Uterus (tissue), 4 donors: ENCODE measurements around the gene EPHA10. TPM values are rescaled to one million over a fixed set of nuclear protein-coding genes. Genes with fewer than 3 reads are reported as not detected.

ENCODE experiments used
- DNase-seq, 2 donors: peaks; one replicate each; pipeline ENCODE4 v3.0.0-alpha.2; 2019 to 2020
- H3K27ac ChIP-seq, 2 donors: fragments of 200-600 bp; sonication (generic); 1 replicate in 1 of 2; 2 replicates in 1 of 2; pipeline ENCODE4 v1.5.1; 2016 to 2018
- H3K27me3 ChIP-seq, 2 donors: fragments of 200-600 bp; sonication (generic); one replicate each; pipeline ENCODE4 v1.5.1; 2018 to 2019; ENCODE audit warnings: control low read depth in 1 of 2
- H3K36me3 ChIP-seq, 2 donors: fragments of 200-600 bp; sonication (generic); one replicate each; pipeline ENCODE4 v1.5.1; 2019; ENCODE audit warnings: control low read depth in 1 of 2
- H3K4me1 ChIP-seq, 2 donors: fragments of 200-600 bp; sonication (generic); one replicate each; pipeline ENCODE4 v1.5.1; 2018 to 2019; ENCODE audit warnings: control low read depth in 1 of 2
- H3K4me3 ChIP-seq, 2 donors: fragments of 200-600 bp; sonication (generic); 1 replicate in 1 of 2; 2 replicates in 1 of 2; pipeline ENCODE4 v1.5.1; 2018 to 2019; ENCODE audit warnings: mild to moderate bottlenecking in 1 of 2
- H3K9me3 ChIP-seq, 2 donors: fragments of 200-600 bp; sonication (generic); one replicate each; pipeline ENCODE4 v1.5.1; 2019; ENCODE audit warnings: control low read depth in 1 of 2
- CTCF ChIP-seq, 4 experiments: fragments of 200-600 bp in 2 of 4; fragments of 450-650 bp in 2 of 4; sonication (generic) in 2 of 4; IDR thresholded peaks; one replicate each; pipeline ENCODE4 v1.5.1; 2016 to 2019; ENCODE audit warnings: antibody characterized with exemption in 4 of 4, mild to moderate bottlenecking in 2 of 4, moderate library complexity in 1 of 4
- POLR2A ChIP-seq, 2 donors: fragments of 450-650 bp; IDR thresholded peaks; one replicate each; pipeline ENCODE4 v1.6.1; 2016; ENCODE audit warnings: antibody characterized with exemption in 2 of 2, mild to moderate bottlenecking in 1 of 2, moderate library complexity in 1 of 2
- intact Hi-C: fragments of 100-400 bp; cut with DNase I; formaldehyde crosslinking; loops from one replicate; pipeline ENCODE4 v1.15.1; 2023; ENCODE audit warnings: low total_unique reads
- total RNA-seq, 4 donors: library from RNA; depleted of rRNA in 3 of 4; stranded (reverse); fragments of >200 nt in 3 of 4; gene quantifications; one replicate each; pipeline versions ENCODE4 v1.1.0 to v1.2.4, GENCODE V29; 2014 to 2023
- donor health status: DM: yes; HTN: yes; CAD: no.

EPHA10 gene
- total RNA-seq, 4 donors from 2014 or later: 0.41 to 0.67 TPM; not detected in 2

- no peak for TF ChIP-seq CTCF (IDR thresholded peaks at IDR 0.05)
- TF ChIP-seq POLR2A (IDR thresholded peaks at IDR 0.05): no peak
- Histone ChIP-seq H3K36me3 (no peaks in the 10 kb centered on the region), H3K4me3 (no peak overlapping the region), H3K9me3 (no peaks in the 10 kb centered on the region), H3K4me1 (no peaks in the 10 kb centered on the region), H3K27me3 (no peaks in the 10 kb centered on the region), H3K27ac (no peak overlapping the region)
- no peak for DNase-seq
- intact Hi-C loops: no loop called here
Measured at GRCh38 chr1:37718181-37718900, 46.6 kb downstream of the EPHA10 start.

GRCh38 chr1:37717631-37718030 is 47.3 kb downstream of the EPHA10 start:
- intact Hi-C loops: no loop called here

GRCh38 chr1:37716321-37716720 is 48.6 kb downstream of the EPHA10 start:
- H3K36me3 ChIP-seq: no peaks in the 10 kb centered on the region
- H3K27me3 ChIP-seq: no peaks in the 10 kb centered on the region
- no peak overlapping the region for H3K27ac ChIP-seq
- no peak for DNase-seq
- TF ChIP-seq POLR2A (IDR thresholded peaks at IDR 0.05) (no peak), CTCF (IDR thresholded peaks at IDR 0.05) (no peak)
- H3K9me3 ChIP-seq: no peaks in the 10 kb centered on the region
- no peak overlapping the region for H3K4me3 ChIP-seq
- intact Hi-C loops: no loop called here
- H3K4me1 ChIP-seq: no peaks in the 10 kb centered on the region

More at GRCh38 chr1:37717631-37718030, 47.3 kb downstream of the EPHA10 start:
- DNase-seq: no peak
- H3K27me3 ChIP-seq: no peaks in the 10 kb centered on the region
- no peak overlapping the region for H3K27ac ChIP-seq
- TF ChIP-seq CTCF (IDR thresholded peaks at IDR 0.05) (no peak), POLR2A (IDR thresholded peaks at IDR 0.05) (no peak)
- H3K9me3 ChIP-seq: no peaks in the 10 kb centered on the region
- no peaks in the 10 kb centered on the region for H3K4me1 ChIP-seq
- H3K4me3 ChIP-seq: no peak overlapping the region
- no peaks in the 10 kb centered on the region for H3K36me3 ChIP-seq

GRCh38 chr1:37714689-37715088 is 50.2 kb downstream of the EPHA10 start:
- intact Hi-C loops: no loop called here
- no peak for DNase-seq
- no peaks in the 10 kb centered on the region for H3K9me3 ChIP-seq
- no peaks in the 10 kb centered on the region for H3K27me3 ChIP-seq
- H3K4me3 ChIP-seq: no peak overlapping the region
- no peak overlapping the region for H3K27ac ChIP-seq
- H3K36me3 ChIP-seq: no peaks in the 10 kb centered on the region
- no peaks in the 10 kb centered on the region for H3K4me1 ChIP-seq
- TF ChIP-seq CTCF (IDR thresholded peaks at IDR 0.05): no peak
- TF ChIP-seq POLR2A (IDR thresholded peaks at IDR 0.05): no peak

GRCh38 chr1:37714226-37714625 is 50.7 kb downstream of the EPHA10 start:
- H3K36me3 ChIP-seq: no peaks in the 10 kb centered on the region
- H3K4me1 ChIP-seq: no peaks in the 10 kb centered on the region
- DNase-seq: no peak
- H3K27me3 ChIP-seq: no peaks in the 10 kb centered on the region
- no peak for TF ChIP-seq POLR2A (IDR thresholded peaks at IDR 0.05)
- TF ChIP-seq CTCF (IDR thresholded peaks at IDR 0.05): no peak
- no peaks in the 10 kb centered on the region for H3K9me3 ChIP-seq
- no peak overlapping the region for H3K4me3 ChIP-seq
- intact Hi-C loops: no loop called here
- no peak overlapping the region for H3K27ac ChIP-seq
